Neural progenitor cell (in vitro differentiated cells): ENCODE measurements around the gene AMMECR1L. TPM values are rescaled to one million over a fixed set of nuclear protein-coding genes. Genes with fewer than 3 reads are reported as not detected.
A peak's percentile ranks its signal among the peaks of the same experiment; 100 is the strongest.
"Not testable (repeated sequence)": the region's sequence is repeated elsewhere in the genome, so short reads cannot be mapped to it uniquely, and the experiment has no call there.

Experiments
- DNase-seq: peaks from one replicate; pipeline ENCODE4 v3.0.0-alpha.2; 2016; ENCODE audit warnings: low spot score
- H2AFZ ChIP-seq: fragments of 200-600 bp; sonication (generic); replicated peaks from 2 replicates; pipeline ENCODE4 v1.6.1; 2016; ENCODE audit warnings: antibody characterized with exemption
- H3F3A ChIP-seq: fragments of 200-600 bp; sonication (generic); 2 replicates; pipeline ENCODE4 v1.6.1; 2016; ENCODE audit warnings: antibody characterized with exemption, low read depth
- H3K27ac ChIP-seq: fragments of 200-600 bp; sonication (generic); 2 replicates; pipeline ENCODE4 v1.5.1; 2016; ENCODE audit warnings: mild to moderate bottlenecking
- H3K27me3 ChIP-seq: fragments of 200-600 bp; sonication (generic); 2 replicates; pipeline ENCODE4 v1.6.1; 2016; ENCODE audit warnings: mild to moderate bottlenecking, moderate library complexity
- H3K36me3 ChIP-seq: fragments of 200-600 bp; sonication (generic); 2 replicates; pipeline ENCODE4 v1.5.1; 2016
- H3K4me1 ChIP-seq: fragments of 200-600 bp; sonication (generic); 2 replicates; pipeline ENCODE4 v1.6.1; 2016; ENCODE audit warnings: mixed run types
- H3K4me2 ChIP-seq: fragments of 200-600 bp; sonication (generic); 2 replicates; pipeline ENCODE4 v1.6.1; 2016
- H3K4me3 ChIP-seq: fragments of 200-600 bp; sonication (generic); 2 replicates; pipeline ENCODE4 v1.5.1; 2016
- H3K79me2 ChIP-seq: fragments of 200-600 bp; sonication (generic); 2 replicates; pipeline ENCODE4 v1.6.1; 2016; ENCODE audit warnings: low read depth
- H3K9ac ChIP-seq: fragments of 200-600 bp; sonication (generic); 2 replicates; pipeline ENCODE4 v1.6.1; 2016
- H3K9me3 ChIP-seq: fragments of 200-600 bp; sonication (generic); 2 replicates; pipeline ENCODE4 v1.5.1; 2016; ENCODE audit warnings: low read depth
- H4K20me1 ChIP-seq: fragments of 200-600 bp; sonication (generic); 2 replicates; pipeline ENCODE4 v1.6.1; 2016; ENCODE audit warnings: low read depth
- H3K27ac Mint-ChIP-seq: 3 replicates; pipeline ENCODE4 v1.8.0; 2021; ENCODE audit warnings: mixed read lengths
- H3K27me3 Mint-ChIP-seq: 2 replicates; pipeline ENCODE4 v1.8.0; 2022; ENCODE audit warnings: low read depth, mild to moderate bottlenecking, inconsistent platforms, moderate library complexity, mixed read lengths; ENCODE audit not compliant: insufficient read depth
- H3K36me3 Mint-ChIP-seq: 3 replicates; pipeline ENCODE4 v1.8.0; 2021; ENCODE audit warnings: mixed read lengths
- H3K4me1 Mint-ChIP-seq: 3 replicates; pipeline ENCODE4 v1.8.0; 2021; ENCODE audit warnings: mixed read lengths
- H3K4me3 Mint-ChIP-seq: 3 replicates; pipeline ENCODE4 v1.8.0; 2021; ENCODE audit warnings: mild to moderate bottlenecking, moderate library complexity, mixed read lengths
- H3K9me3 Mint-ChIP-seq: 3 replicates; pipeline ENCODE4 v1.8.0; 2020; ENCODE audit warnings: mixed read lengths
- CTCF ChIP-seq: fragments of 200-600 bp; sonication (generic); IDR thresholded peaks from 2 replicates; pipeline ENCODE4 v1.5.1; 2017; ENCODE audit warnings: antibody characterized with exemption, mild to moderate bottlenecking
- EZH2 ChIP-seq: fragments of 200-600 bp; sonication (generic); IDR thresholded peaks from 2 replicates; pipeline ENCODE4 v1.6.1; 2017; ENCODE audit warnings: antibody characterized with exemption, mild to moderate bottlenecking, moderate library complexity
- EZH2phosphoT487 ChIP-seq: fragments of 200-600 bp; sonication (generic); IDR thresholded peaks from 2 replicates; pipeline ENCODE4 v1.6.1; 2017; ENCODE audit warnings: antibody characterized with exemption
- small RNA-seq: library from RNA; depleted of rRNA; stranded (forward); fragments of <200 nt; gene quantifications from one replicate; pipeline ENCODE3, GENCODE V24; 2015
- total RNA-seq: library from RNA; depleted of rRNA; stranded (reverse); fragments of >200 nt; gene quantifications from 2 replicates; pipeline ENCODE4 v1.2.3, GENCODE V29; 2015; ENCODE audit warnings: low replicate concordance

Gene AMMECR1L
- total RNA-seq, 1 donor from 2014 or later, result 21.0 TPM

GRCh38 chr2:127814677-127815076 lies 71.1 kb downstream of the AMMECR1L start:
- Histone ChIP-seq H3K4me3 (no peak overlapping the region), H3K9ac (no peak overlapping the region), H3F3A (peaks cover 9% of the 10 kb centered on the region), H3K27ac (no peak overlapping the region), H2AFZ (no peak overlapping the region), H4K20me1 (peaks cover 6% of the 10 kb centered on the region), H3K36me3 (no peaks in the 10 kb centered on the region), H3K9me3 (no peaks in the 10 kb centered on the region), H3K79me2 (peaks cover 14% of the 10 kb centered on the region), H3K4me1 (peaks cover 5% of the 10 kb centered on the region), H3K4me2 (no peak overlapping the region), H3K27me3 (no peaks in the 10 kb centered on the region)
- H3K27me3 Mint-ChIP-seq, result peaks cover 10% of the 10 kb centered on the region
- H3K9me3 Mint-ChIP-seq, result peaks cover 11% of the 10 kb centered on the region
- TF ChIP-seq CTCF (no peak), EZH2phosphoT487 (no peak), EZH2 (no peak)
- no peak for DNase-seq
- H3K4me1 Mint-ChIP-seq, result peaks cover 15% of the 10 kb centered on the region
- peaks cover 1% of the 10 kb centered on the region for H3K36me3 Mint-ChIP-seq
- no peak overlapping the region for H3K4me3 Mint-ChIP-seq
- no peak overlapping the region for H3K27ac Mint-ChIP-seq

- not testable (repeated sequence) for H3K36me3 ChIP-seq, H3K9me3 Mint-ChIP-seq, H3K9me3 ChIP-seq, H3K36me3 Mint-ChIP-seq, H3F3A ChIP-seq, H3K4me3 ChIP-seq, H3K9ac ChIP-seq, DNase-seq, H3K27ac Mint-ChIP-seq, H3K27ac ChIP-seq, H3K27me3 ChIP-seq, H2AFZ ChIP-seq, H3K4me2 ChIP-seq, H3K4me1 ChIP-seq
- H3K4me1 Mint-ChIP-seq, result peaks cover 20% of the 10 kb centered on the region
- peak overlapping the region; percentile 98 for H3K4me3 Mint-ChIP-seq
- Histone ChIP-seq H4K20me1 (peaks cover 26% of the 10 kb centered on the region), H3K79me2 (peaks cover 37% of the 10 kb centered on the region)
- H3K27me3 Mint-ChIP-seq, result peaks cover 12% of the 10 kb centered on the region
Measured at GRCh38 chr2:127812441-127812840, 73.3 kb downstream of the AMMECR1L start.

Small RNA genes within 50 kb of the gene (small RNA-seq; reads per million reads assigned to genes)
- gene AC012306.1 (not detected), gene RF00017 (not detected), gene RF00019 (not detected), gene RNU6-395P (not detected)

Other genes starting within 250 kb of the AMMECR1L start
- gene GPR17, start 239.8 kb downstream of the AMMECR1L start, total RNA-seq, result not detected in 2 replicates
- gene LIMS2, start 210.4 kb downstream of the AMMECR1L start, total RNA-seq, result 1.2 TPM in 1 of 2 replicates, not detected in the other
- 22.8 and 30.6 TPM in 2 replicates for gene SFT2D3, start 184.5 kb downstream of the AMMECR1L start, total RNA-seq
- gene WDR33, start 74.8 kb downstream of the AMMECR1L start, total RNA-seq, result 43.7 and 83.4 TPM in 2 replicates
- gene POLR2D, start 27.8 kb downstream of the AMMECR1L start, total RNA-seq, result 32.2 and 33.7 TPM in 2 replicates
- gene SAP130, start 142.1 kb upstream of the AMMECR1L start, total RNA-seq, result 19.8 and 30.3 TPM in 2 replicates
- 48.2 and 56.3 TPM in 2 replicates for gene UGGT1, start 205.2 kb upstream of the AMMECR1L start, total RNA-seq